Right lobe of liver (tissue), 4 donors: Measurements from ENCODE around the gene SYT1.

Experiments
- POLR2A ChIP-seq: fragments of 450-650 bp; IDR thresholded peaks from one replicate; pipeline ENCODE4 v1.6.1; 2017; ENCODE audit warnings: antibody characterized with exemption, mild to moderate bottlenecking
- TF ChIP-seq, protein P1 (sequence below), 4 donors: fragments of 200-600 bp in 3 of 4; fragments of 450-650 bp in 1 of 4; IDR thresholded peaks; one replicate each; pipeline versions ENCODE4 v1.5.1 to v1.8.0; 2016 to 2022; ENCODE audit warnings: antibody characterized with exemption in 4 of 4, mild to moderate bottlenecking in 2 of 4
- donor health status: DM: no; HTN: no; CAD: no.
- donor health status: DM: no; HTN: no; CAD: no.
- donor health status: DM: no; HTN: yes; CAD: no.

DNA sequence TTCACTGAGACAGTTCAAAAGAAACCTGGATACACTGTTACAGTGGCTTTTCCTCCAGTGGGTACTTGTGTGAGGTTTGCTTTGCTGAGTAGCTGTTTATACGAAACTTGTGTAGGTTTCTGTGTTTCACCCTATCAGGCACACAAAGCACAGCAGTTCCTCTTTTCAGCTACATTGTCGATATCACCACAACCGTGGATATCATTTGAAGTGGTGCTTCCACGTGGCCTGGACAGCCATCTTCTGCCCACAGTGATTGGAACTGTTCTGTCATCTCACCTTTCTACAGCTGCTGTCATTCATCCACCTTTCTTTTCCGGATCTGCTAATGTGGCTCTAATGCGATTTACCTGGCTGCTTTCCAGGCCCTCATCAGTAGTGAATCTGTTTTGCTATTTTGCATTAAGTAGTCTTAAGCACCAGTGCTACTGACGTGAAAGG is 368.8 kb downstream of the SYT1 start:
- TF ChIP-seq, protein P1, sequence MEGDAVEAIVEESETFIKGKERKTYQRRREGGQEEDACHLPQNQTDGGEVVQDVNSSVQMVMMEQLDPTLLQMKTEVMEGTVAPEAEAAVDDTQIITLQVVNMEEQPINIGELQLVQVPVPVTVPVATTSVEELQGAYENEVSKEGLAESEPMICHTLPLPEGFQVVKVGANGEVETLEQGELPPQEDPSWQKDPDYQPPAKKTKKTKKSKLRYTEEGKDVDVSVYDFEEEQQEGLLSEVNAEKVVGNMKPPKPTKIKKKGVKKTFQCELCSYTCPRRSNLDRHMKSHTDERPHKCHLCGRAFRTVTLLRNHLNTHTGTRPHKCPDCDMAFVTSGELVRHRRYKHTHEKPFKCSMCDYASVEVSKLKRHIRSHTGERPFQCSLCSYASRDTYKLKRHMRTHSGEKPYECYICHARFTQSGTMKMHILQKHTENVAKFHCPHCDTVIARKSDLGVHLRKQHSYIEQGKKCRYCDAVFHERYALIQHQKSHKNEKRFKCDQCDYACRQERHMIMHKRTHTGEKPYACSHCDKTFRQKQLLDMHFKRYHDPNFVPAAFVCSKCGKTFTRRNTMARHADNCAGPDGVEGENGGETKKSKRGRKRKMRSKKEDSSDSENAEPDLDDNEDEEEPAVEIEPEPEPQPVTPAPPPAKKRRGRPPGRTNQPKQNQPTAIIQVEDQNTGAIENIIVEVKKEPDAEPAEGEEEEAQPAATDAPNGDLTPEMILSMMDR (IDR thresholded peaks at IDR 0.05) = no peak
- no peak for TF ChIP-seq POLR2A
